GM21619 (cell line): Measurements from ENCODE around the gene STOM.
"Not testable (repeated sequence)": the region's sequence is repeated elsewhere in the genome, so short reads cannot be mapped to it uniquely, and the experiment has no call there.

Experiments used
- ATAC-seq: cut with Tn5 transposase; IDR thresholded peaks from one replicate; pipeline ENCODE4 v1.9.1; 2021; ENCODE audit not compliant: unreplicated experiment

Gene STOM

DNA sequence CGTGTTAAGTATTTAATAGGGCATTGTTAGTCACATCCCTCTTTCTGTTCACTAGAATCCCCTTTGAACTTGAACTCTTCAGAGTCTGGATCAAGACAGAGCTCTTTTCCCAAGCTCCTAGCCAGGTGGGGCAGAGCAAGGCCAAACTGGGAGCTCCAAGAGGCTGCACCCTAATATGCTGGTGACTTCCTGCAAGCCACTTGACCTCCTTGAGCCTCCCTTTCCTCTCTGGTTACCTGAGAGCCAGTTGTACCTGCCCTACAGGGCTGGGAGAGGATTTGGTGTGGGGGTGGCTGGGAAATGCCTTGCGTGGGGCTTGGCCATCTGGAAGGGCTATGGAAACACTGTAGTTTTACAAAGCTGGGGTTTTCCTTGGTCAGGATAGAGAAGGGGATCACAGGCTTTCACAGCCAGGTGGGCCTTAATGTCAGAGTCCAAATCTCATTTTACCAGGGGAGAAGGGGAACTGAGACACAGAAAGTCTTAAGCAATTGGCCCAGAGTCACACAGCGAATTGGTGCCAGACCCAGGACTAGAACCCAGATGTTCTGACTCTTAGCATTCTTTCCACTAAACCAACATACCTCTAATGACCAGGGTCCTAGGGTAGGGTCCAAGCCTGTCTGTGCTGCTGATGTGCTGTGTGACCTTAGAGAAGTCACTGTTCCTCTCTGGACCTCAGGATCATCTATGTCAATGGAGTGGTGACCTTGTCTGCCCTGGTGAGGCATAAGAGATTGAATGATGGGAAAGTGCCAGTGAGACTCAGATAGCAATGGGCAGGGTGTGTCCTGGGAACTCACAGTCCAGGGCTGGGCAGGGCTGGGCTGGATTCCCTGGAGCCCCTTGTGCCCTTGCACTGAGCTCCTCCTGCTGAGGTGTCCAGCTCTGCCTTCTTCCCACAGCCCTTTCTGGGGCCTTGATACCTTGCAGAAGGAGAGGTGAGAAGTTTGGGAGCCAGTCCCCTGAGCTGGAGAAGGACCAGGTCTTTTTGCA is 66.3 kb downstream of the STOM start:
- no peak for ATAC-seq

DNA sequence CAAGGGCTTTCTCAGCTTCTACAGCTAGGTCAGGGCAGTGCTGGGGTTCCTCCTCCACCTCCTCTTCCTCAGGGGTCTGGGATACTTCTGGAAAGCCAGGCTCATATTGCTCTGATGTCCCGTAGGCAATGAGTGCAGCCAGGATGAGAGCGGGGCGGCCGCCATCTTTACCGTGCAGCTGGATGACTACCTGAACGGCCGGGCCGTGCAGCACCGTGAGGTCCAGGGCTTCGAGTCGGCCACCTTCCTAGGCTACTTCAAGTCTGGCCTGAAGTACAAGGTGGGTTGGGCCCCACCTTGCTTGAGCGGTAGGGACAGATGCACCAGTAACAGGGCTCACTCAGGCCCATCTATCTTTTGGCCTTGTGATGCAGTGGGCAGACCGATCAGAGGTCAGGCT is 67.3 kb downstream of the STOM start:
- ATAC-seq, result no peak

DNA sequence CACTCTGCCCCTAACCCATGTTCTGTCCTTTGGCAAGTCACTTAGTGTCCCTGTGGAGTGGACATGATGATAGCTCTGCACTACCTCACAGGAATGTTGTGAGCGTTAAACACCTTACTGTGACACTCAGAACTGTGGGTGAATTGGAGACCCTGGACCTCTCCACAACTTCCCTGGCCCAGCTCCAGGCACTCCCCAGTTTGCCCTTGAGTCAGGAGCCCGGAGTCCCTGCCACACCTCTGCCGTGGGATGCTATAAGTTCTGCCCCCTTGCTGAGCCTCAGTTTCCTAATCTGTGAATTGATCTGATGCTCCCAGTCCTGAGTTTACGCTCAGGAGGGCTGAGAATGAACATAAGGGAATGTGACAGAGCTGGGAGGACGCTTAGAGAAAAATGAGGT is 67.7 kb downstream of the STOM start:
- no peak for ATAC-seq

DNA sequence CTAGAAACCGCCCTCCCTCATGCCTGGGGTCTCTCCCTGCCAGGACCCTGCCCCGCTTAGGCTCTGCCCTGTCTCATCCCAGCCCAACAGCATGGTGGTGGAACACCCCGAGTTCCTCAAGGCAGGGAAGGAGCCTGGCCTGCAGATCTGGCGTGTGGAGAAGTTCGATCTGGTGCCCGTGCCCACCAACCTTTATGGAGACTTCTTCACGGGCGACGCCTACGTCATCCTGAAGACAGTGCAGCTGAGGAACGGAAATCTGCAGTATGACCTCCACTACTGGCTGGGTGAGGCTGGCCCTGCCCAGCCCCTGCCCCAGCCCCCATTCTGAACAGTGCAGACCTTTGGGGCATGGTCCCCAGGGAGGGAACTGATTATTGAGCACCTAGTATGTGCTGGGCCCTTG is 68.2 kb downstream of the STOM start:
- no peak for ATAC-seq

DNA sequence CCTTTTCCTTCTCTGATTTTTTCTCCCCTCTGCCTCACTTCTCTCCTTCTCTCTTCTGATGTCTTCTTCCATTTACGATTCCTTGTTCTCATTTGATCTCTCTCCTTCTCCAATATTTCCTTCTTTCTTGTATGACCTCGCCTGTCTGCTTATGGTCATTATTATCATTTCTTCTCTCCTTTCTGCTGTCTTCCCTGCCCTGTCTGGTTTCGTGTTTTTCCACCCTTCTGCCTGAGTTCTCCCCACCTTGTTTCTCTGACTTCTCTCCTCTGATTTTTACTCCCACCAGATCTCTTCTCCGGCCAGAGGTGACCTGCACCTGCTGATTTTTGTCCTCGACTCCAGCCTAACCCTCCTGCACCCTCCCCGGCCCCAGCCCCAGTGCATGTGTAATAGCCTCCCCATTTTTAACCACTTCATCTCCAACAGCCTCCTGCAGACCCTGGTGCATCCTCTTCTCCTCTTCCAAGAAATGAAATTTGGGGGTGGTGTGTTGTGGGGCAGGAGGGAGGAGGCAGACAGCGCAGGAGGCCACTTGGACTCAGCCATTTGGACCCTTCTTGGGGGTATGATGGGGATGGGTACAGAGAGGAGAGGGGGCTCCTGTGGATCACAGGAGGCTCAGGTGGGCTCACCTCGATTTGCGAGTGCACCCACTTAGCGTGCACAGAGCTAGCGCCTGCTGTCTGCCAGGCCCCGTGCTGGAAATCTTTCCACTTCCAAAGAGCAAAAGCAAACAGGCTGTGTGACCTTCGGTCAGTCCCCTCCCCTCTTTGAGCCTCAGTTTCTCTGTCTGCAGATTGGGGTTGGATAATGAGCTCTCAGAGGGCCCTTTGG is 69.5 kb downstream of the STOM start:
- ATAC-seq, result no peak

DNA sequence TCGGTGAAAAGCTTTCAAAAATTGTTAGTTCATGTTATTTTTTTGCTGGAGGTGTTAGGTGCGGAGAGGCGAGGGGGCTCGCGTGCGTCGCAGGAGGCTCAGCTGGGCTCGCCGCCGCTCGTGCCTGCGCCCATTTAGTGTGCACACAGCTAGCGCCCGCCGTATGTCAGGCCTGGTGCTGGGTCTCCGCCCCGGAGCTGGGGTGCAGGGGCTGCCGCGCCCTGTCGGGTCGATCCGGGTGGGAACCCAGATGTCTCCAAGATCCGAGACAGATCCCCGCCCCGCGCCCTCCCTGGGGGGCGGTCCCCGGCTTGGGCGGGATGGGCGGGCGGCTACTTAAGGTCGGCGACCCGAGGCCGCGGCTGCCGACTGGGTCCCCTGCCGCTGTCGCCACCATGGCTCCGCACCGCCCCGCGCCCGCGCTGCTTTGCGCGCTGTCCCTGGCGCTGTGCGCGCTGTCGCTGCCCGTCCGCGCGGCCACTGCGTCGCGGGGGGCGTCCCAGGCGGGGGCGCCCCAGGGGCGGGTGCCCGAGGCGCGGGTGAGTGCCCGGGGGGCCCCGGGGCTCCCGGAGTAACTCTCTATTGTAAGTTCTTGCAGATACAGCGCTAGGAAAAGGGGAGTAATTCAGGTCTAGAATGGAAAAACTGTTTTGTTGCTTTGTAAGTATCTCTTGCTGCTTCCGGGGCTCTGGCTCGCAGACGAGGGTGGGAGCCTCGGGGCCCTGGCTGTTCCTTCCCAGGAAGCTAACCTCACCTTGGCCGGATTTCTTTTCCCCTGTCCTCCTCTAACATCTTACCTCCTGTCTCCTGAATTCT is 70.4 kb downstream of the STOM start:
- no peak for ATAC-seq

DNA sequence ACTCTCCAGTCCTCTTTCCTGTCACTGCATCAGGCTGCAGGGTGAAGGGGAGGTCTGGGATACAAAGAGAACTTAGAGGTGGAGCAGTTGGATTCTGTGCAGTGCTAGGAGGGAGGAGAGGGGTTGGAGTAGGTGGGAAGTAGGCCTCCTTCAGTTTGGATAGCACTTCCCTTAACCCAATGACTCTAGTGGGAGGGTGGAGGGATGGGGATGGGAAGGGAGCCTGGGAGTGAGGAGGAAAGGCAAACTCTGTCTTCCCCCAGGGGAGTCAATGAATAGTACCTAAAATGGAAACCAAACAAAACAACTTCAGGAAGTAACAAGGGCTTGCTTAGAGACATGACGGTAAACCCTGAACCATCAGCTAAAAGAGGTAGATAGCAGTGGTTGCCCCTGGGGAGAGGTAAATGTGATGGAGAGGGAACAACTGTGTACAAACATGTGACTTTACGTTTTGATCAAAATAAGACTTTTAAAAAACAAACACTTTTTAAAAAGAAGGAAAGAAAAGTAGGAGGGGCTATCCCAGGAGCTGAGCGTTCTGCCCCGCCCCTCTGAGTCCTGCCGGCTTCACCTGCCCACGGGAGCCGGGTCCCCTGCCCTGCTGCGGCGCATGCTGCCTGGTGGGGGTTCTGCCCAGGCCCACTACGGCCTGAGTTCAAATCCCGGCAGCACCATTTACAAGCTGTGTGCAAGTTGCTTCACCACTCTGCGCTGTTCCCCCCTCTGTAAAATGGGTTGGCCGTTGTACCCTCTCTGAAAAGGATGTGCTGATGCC is 71.2 kb downstream of the STOM start:
- ATAC-seq, result no peak

DNA sequence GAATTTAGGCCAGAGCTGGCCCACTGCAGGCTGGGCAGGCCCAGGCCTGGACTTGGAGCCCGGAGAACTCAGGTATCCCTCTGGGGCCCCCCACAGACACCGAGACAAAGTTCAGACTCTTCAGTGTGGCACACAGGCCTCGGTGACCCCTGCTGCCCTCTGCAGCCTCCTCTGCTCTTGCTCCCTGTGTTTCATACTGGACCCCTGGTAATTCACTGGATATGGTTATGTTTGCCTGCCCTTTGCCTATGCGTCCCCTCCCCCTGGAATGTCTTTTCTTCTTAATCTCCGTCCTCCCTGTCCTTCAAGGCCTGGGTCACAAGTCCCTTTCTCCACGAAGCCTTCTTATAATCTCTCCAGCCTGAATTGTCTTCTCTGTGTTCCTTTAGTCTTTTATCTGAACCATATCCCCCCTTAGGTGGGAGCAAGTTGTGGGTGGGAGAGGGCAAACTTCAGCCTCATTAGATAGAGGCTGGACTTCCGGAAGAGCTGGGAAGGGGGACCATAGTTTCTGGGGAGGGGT is 72.0 kb downstream of the STOM start:
- no peak for ATAC-seq

DNA sequence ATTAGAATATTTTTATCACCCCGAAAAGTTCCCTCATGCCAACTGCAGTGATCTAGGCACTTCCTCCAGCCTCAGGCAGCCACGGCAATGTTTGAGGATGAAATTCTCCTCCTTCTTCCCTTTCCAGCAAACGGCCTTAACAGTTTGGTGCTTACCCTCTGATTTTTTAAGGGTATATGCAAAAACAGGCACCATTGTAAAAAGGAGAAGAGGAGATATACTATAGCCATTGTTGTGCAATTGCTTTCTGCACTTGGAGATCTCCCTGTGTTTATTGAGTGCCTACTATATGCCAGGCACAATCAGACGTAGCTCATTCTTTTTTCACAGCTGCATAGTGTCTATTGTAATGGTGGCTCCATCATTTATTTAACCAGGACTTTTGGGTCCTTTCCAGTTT is 72.7 kb downstream of the STOM start:
- ATAC-seq, result no peak

DNA sequence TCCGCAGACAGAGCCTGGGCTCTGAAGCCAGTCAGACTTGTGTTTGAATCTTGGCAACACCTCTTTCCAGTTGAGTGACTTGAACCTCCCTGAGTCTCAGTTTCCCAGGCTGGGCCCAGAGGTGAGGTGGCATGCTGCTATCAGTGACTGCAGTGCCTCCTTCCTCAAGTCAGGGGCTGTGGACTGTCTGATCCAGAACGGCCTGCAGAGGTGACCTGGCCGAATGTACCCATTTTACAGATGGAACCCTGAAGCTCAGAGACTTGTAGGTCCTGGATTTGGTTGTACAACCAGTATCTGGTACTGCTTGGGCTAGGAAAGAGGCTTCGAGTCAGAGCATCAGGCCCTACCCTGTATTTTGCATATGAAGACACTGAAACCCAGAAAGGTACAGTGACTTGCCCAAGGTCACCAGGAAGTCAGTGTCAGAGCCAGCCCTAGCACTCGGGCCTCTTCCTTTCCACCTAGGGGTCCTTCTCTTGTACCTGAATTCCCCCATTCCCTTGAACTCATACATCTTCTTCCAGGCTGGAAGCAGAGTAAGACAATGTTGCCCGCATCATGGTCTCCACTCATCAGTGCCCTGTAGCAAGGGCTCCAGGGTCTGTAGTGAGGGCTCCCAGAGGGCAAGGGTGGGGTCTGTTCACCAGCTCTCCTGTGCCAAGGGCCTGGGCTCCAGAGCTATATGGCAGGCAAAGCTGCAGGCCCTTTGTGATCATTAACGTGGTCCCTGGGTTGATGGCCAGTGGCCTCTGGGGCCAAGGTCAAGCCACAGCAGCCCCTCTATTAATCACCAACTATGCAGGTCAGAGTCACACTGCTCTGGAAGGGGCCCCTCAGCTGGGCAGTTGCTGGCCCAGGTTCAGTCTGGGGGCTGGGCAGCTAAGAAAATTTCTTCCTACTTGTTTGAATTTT is 73.6 kb downstream of the STOM start:
- no peak for ATAC-seq

DNA sequence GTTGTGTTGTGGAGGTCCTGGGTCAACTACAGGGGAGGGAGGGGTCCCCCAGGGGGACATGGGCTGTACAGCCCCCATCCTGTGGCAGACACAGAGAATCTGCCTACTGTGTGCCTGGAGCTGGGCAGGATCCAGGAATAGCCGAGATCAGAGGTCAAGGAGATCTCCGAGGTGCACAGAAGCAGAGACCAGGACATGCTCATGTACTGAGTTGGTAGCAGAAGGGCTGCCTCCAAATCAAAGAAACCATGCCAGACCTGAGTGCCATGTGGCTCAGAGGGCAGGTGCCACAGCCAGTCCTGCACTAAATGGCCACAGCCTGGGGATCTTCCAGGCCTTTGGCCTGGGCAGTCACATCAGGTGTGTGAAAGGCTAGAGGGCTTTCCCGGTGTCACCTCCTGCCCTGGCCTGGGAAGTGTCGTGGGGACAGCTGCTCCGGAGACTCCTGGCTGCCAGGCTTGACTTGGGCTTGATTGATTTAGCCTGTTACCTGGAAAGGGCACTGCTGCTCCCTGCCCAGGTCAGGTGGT is 74.3 kb downstream of the STOM start:
- no peak for ATAC-seq

DNA sequence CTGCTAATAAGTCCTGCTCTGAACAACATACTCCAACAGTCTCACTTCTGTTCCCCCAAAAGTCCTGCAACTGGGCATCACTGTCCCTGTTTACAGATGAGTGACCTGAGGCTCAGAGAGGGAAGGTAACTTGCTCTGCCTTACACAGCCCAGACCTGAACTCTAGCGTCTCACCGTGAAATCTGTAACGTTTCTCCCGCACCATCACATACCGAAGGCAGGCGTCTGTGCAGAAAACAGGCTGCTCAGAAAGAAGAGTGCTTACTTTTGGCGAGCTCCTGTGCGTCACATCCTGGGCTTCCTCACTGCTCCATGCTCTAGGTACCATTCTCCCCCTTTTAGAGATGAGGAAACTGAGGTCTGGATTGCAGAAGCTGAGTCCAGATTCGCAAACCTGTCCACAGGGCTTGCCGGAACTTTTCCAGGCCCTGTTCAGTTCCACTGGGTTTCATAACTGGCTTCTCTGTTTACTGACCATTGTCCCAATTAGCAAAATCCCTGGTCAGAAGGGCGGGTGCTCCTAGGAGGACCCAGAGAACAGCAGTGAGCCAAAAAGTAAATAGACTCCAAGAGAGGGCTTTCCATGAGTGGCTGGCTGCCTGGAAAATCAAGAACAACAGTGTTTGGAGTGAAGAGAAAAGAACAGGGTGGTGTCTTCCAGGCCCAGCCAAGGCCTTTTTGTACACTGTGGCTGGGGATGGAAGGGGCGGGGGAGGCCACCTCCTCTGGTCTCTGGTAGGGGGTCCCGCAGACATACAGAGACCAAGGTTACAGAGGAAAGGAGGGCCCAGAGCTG is 75.0 kb downstream of the STOM start:
- ATAC-seq, result no peak

DNA sequence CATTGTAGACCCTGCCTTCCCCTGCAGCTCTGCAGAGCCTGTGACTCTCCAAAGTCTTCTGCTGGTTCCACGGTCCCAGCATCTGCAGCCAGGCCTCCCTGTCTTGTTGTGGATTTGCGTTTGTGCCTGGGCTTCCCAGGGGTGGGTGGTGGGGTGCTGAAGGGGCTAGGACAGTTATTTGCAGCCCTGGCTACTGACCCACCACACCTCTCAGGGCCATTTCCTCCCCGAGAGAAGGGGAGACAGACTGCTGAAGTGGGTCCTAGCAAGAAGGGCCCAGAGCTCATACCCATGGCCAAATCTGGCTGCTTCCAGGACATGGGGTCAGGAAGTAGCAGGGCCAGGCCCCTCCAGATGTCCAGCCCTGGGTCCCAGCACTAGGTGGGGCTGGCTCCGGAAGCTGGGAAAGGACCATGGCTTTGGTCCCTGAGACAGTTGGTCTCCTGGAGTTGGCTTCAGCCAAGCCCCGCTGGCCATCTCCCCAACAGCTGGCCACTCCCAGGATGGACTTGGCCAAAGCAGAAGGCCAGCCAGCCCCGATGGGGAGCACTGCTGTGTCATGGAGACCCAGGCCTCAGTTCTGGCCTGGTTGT is 75.8 kb downstream of the STOM start:
- no peak for ATAC-seq

DNA sequence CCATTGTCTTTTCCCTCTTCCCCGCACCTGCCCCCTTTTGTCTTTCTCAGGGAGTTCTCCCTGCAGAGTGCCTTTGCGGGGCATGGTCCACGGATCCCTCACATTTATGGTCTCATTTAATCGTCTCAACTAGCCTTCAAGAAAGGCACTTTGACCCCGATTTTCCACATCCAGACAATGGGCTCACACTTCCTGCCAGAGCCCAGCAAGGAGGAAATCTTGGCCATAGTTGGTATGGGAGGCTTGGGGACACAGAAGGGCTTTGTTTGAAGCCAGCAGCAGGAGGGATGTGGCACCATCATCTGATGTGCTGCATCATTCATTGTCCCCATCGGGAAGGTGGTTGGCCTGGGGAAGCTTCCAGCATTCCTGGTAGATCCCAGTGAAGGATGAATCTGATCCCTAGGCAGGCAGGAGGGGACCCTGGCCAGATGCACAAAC is 77.2 kb downstream of the STOM start:
- ATAC-seq, result no peak

DNA sequence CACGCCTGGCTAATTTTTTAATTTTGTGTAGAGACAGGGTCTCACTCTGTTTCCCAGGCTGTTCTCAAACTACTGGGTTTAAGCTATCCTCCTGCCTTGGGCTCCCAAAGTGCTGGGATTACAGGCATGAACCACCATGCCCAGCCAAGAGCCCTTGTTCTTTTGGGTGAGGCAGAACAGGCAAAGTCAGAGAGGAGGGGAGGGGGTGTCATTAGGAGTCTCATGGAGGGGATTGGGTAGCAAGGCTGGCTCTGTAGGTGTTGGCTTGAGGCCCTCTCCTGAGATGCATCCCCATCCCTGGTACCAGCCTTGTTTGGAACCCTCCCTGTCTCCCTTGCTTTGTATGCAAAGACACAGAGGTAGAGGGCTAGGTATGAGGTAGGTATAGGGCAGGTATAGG is 78.0 kb downstream of the STOM start:
- no peak for ATAC-seq

DNA sequence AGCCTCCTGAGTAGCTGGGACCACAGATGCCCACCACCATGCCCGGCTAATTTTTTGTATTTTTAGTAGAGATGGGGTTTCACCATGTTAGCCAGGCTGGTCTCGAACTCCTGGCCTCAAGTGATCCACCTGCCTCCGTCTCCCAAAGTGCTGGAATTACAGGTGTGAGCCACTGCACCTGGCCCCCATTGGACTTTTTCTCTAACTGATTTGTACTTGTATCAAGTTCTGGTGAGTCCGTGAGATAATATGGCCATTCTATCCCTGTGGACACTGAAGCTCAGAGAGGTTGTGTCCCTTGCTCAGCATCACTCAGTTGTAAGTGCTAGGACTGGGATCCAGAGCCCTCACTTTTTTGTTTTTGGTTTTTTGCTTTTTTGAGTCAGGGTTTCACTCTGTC is 78.5 kb downstream of the STOM start:
- not testable (repeated sequence) for ATAC-seq

DNA sequence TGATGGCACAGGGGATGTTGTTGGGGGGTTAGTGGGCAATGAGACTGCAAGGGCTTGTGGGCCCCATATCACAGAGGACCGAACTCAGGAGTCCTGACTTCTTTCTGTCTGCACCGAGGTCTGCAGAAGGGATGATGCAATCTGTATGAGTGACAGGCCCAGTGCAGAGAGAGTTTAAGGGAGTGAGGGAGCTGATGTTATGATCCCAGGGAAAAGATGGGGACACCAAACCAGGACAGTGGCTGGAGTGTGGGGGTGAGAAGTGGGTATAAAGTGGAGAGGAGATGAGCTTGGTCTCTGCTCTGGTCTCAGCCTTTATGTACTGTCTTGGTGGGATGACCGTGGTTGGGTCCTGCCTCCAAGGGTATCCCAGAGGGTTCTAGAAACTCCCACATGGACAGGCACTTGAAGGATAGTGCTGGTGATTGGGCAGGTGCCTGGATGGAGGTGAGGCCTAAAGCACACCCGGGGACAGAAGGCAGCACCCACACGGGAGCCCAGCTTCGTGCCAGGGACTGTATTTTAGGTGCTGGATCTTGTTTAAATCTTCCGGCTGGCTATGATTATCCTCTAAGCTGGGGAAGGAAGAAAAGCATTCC is 80.2 kb downstream of the STOM start:
- no peak for ATAC-seq
